HCT116 (cell line): ENCODE results near the gene IQGAP2. TPM values are rescaled to one million over a fixed set of nuclear protein-coding genes. Genes with fewer than 3 reads are reported as not detected.

Experiments
- ATAC-seq: fragments of 200-7000 bp; cut with Tn5 transposase; 2 replicates; pipeline ENCODE4 v1.9.1; 2020; ENCODE audit warnings: mild to moderate bottlenecking, moderate library complexity
- BruUV-seq: library from RNA; stranded (reverse); fragments of 400-500 nt; replicated peaks from 2 replicates; lab custom pipeline; 2021; lab: Mats Ljungman, UMichigan
- CTCF ChIA-PET: fragments of 300-600 bp; sonication (Branson Sonifier 250); formaldehyde crosslinking; loops from one replicate; lab custom pipeline; 2021; ENCODE audit warnings: antibody characterized with exemption; lab: Charles Lee
- POLR2A ChIA-PET: fragments of 300-600, 350-600 bp; sonication (Branson Sonifier 250); formaldehyde crosslinking; loops from one replicate; lab custom pipeline; 2021; ENCODE audit warnings: antibody characterized with exemption; lab: Charles Lee
- RAD21 ChIA-PET, 2 experiments: fragments of 300-600 bp; sonication (Branson Sonifier 250); formaldehyde crosslinking; loops; one replicate each; lab custom pipeline; 2023; ENCODE audit warnings: low total read pairs in 2 of 2; ENCODE audit not compliant: uncharacterized antibody in 2 of 2, unreplicated experiment in 2 of 2, low non-redundant PET in 1 of 2; lab: Charles Lee
- DNase-seq: peaks from one replicate; pipeline ENCODE4 v3.0.0-alpha.2; 2010; ENCODE audit warnings: low read depth, low spot score
- H2AFZ ChIP-seq: fragments of 200-600 bp; shearing (Covaris generic), sonication (generic); 2 replicates; pipeline ENCODE4 v1.6.1; 2017; ENCODE audit warnings: low read depth, mixed run types, mixed read lengths, antibody characterized with exemption, low read length; ENCODE audit not compliant: poor library complexity, severe bottlenecking
- H3K27ac ChIP-seq: 2 replicates; pipeline ENCODE4 v1.5.1; 2012; ENCODE audit warnings: low read depth, low read length
- H3K27me3 ChIP-seq: fragments of 200-600 bp; sonication (generic); 2 replicates; pipeline ENCODE4 v1.6.1; 2016; ENCODE audit warnings: mixed run types, low read length, mixed read lengths; ENCODE audit not compliant: insufficient read depth
- H3K36me3 ChIP-seq, 2 experiments: fragments of 200-500 bp in 1 of 2; fragments of 200-600 bp in 1 of 2; sonication (Bioruptor generic) in 1 of 2; sonication (generic) in 1 of 2; 2 replicates each; pipeline versions ENCODE4 v1.5.1 to v1.6.1; 2014 to 2016; ENCODE audit warnings: low read length in 2 of 2, inconsistent platforms in 1 of 2, mixed read lengths in 1 of 2, mixed run types in 1 of 2; ENCODE audit not compliant: insufficient read depth in 2 of 2, control insufficient read depth in 1 of 2
- H3K4me1 ChIP-seq, 2 experiments: fragments of 200-600 bp in 1 of 2; sonication (generic) in 1 of 2; 2 replicates each; pipeline versions ENCODE4 v1.5.1 to v1.6.1; 2012 to 2017; ENCODE audit warnings: low read length in 2 of 2, inconsistent platforms in 1 of 2, mild to moderate bottlenecking in 1 of 2, mixed read lengths in 1 of 2, mixed run types in 1 of 2, moderate library complexity in 1 of 2; ENCODE audit not compliant: insufficient read depth in 2 of 2, control insufficient read depth in 1 of 2
- H3K4me2 ChIP-seq: fragments of 200-600 bp; sonication (generic); 2 replicates; pipeline ENCODE4 v1.6.1; 2017; ENCODE audit warnings: mixed run types, low read length, mixed read lengths
- H3K4me3 ChIP-seq, 2 experiments: fragments of 200-600 bp in 1 of 2; sonication (generic) in 1 of 2; replicated peaks in 1 of 2; 2 replicates each; pipeline ENCODE4 v1.5.1; 2011 to 2016; ENCODE audit warnings: low read length in 2 of 2, control low read depth in 1 of 2, low read depth in 1 of 2, mild to moderate bottlenecking in 1 of 2, mixed read lengths in 1 of 2, mixed run types in 1 of 2
- H3K79me2 ChIP-seq: fragments of 200-600 bp; sonication (generic); 2 replicates; pipeline ENCODE4 v1.6.1; 2017; ENCODE audit warnings: mild to moderate bottlenecking, mixed run types, low read length, moderate library complexity, mixed read lengths; ENCODE audit not compliant: insufficient read depth
- H3K9ac ChIP-seq: fragments of 200-600 bp; sonication (generic); 2 replicates; pipeline ENCODE4 v1.6.1; 2016; ENCODE audit warnings: low read length, mixed read lengths
- H3K9me2 ChIP-seq: fragments of 200-600 bp; sonication (generic), shearing (Covaris generic); 2 replicates; pipeline ENCODE4 v1.6.1; 2017; ENCODE audit warnings: mixed run types, mild to moderate bottlenecking, moderate library complexity; ENCODE audit not compliant: insufficient read depth
- H3K9me3 ChIP-seq, 2 experiments: fragments of 200-500 bp in 1 of 2; fragments of 200-600 bp in 1 of 2; sonication (Bioruptor generic) in 1 of 2; sonication (generic) in 1 of 2; 2 replicates each; pipeline ENCODE4 v1.6.1; 2014 to 2017; ENCODE audit warnings: low read length in 2 of 2, mixed read lengths in 2 of 2, inconsistent platforms in 1 of 2, low read depth in 1 of 2, mild to moderate bottlenecking in 1 of 2, mixed run types in 1 of 2, moderate library complexity in 1 of 2; ENCODE audit not compliant: control insufficient read depth in 1 of 2, insufficient read depth in 1 of 2
- H4K20me1 ChIP-seq: fragments of 200-600 bp; sonication (generic), shearing (Covaris generic); 2 replicates; pipeline ENCODE4 v1.6.1; 2017; ENCODE audit warnings: mixed run types, mild to moderate bottlenecking, moderate library complexity; ENCODE audit not compliant: insufficient read depth
- CEBPB ChIP-seq: IDR thresholded peaks from 2 replicates; pipeline ENCODE4 v1.6.1; 2012; ENCODE audit warnings: low read depth
- EZH2 ChIP-seq: fragments of 200-600 bp; sonication (generic); IDR thresholded peaks from 2 replicates; pipeline ENCODE4 v1.6.1; 2017; ENCODE audit warnings: antibody characterized with exemption, mixed run types
- FOSL1 ChIP-seq: IDR thresholded peaks from 2 replicates; pipeline ENCODE4 v1.6.1; 2012; ENCODE audit warnings: low read depth
- JUND ChIP-seq: IDR thresholded peaks from 2 replicates; pipeline ENCODE4 v1.6.1; 2012
- RAD21 ChIP-seq: IDR thresholded peaks from 2 replicates; pipeline ENCODE4 v1.6.1; 2012; ENCODE audit warnings: low read depth, mild to moderate bottlenecking
- REST ChIP-seq: IDR thresholded peaks from 2 replicates; pipeline ENCODE4 v1.6.1; 2012; ENCODE audit warnings: low read depth
- TCF7L2 ChIP-seq: IDR thresholded peaks from 2 replicates; pipeline ENCODE4 v1.7.0; 2011; ENCODE audit warnings: borderline replicate concordance, inconsistent platforms; ENCODE audit not compliant: insufficient read depth, insufficient read length; ENCODE audit errors: extremely low read depth
- ZFX ChIP-seq: fragments of 450-650 bp; IDR thresholded peaks from 2 replicates; pipeline ENCODE4 v1.6.1; 2017
- ZNF274 ChIP-seq: fragments of 200-500 bp; sonication (Bioruptor generic); IDR thresholded peaks from 2 replicates; pipeline ENCODE4 v1.6.1; 2014; ENCODE audit warnings: mild to moderate bottlenecking, low read depth, low read length, inconsistent platforms
- intact Hi-C: fragments of 100-400 bp; cut with micrococcal nuclease; formaldehyde crosslinking; loops from 2 replicates; pipeline ENCODE4 v1.10.0; 2022
- total RNA-seq: library from RNA; stranded (reverse); gene quantifications from one replicate; pipeline ENCODE4 v1.2.1, GENCODE V29; 2021; ENCODE audit not compliant: unreplicated experiment
- TF ChIP-seq, protein P1 (sequence below): IDR thresholded peaks from 2 replicates; pipeline ENCODE4 v1.6.1; 2011; ENCODE audit warnings: mild to moderate bottlenecking, low read length, moderate library complexity; ENCODE audit not compliant: insufficient replicate concordance; ENCODE audit errors: extremely low read depth

Gene IQGAP2
- total RNA-seq, 1 experiment from 2014 or later = 2.0 TPM

- no peaks in the 10 kb centered on the region for H3K27me3 ChIP-seq
- H4K20me1 ChIP-seq = no peaks in the 10 kb centered on the region
- DNase-seq = no peak
- ChIA-PET RAD21 (no interaction called here), POLR2A (no interaction called here), CTCF (no interaction called here)
- no peak overlapping the region for H2AFZ ChIP-seq
- BruUV-seq = no TSS peak
- TF ChIP-seq CEBPB (no peak), JUND (no peak), TCF7L2 (no peak), RAD21 (no peak)
- no peak overlapping the region for H3K9ac ChIP-seq
- no peak overlapping the region for H3K4me2 ChIP-seq
- ATAC-seq = no peak
- no peaks in the 10 kb centered on the region for H3K36me3 ChIP-seq
- H3K9me3 ChIP-seq = no peaks in the 10 kb centered on the region
- H3K4me3 ChIP-seq = no peak overlapping the region
- H3K27ac ChIP-seq = no peak overlapping the region
- H3K4me1 ChIP-seq = peaks cover 0 to 6% of the 10 kb centered on the region in 2 experiments; a peak in 3 of 4 replicates
- H3K79me2 ChIP-seq = no peaks in the 10 kb centered on the region
- H3K9me2 ChIP-seq = no peaks in the 10 kb centered on the region
- intact Hi-C loops = no loop called here
Observed at GRCh38 chr5:76528547-76529331, 125.7 kb downstream of the IQGAP2 start.

DNA sequence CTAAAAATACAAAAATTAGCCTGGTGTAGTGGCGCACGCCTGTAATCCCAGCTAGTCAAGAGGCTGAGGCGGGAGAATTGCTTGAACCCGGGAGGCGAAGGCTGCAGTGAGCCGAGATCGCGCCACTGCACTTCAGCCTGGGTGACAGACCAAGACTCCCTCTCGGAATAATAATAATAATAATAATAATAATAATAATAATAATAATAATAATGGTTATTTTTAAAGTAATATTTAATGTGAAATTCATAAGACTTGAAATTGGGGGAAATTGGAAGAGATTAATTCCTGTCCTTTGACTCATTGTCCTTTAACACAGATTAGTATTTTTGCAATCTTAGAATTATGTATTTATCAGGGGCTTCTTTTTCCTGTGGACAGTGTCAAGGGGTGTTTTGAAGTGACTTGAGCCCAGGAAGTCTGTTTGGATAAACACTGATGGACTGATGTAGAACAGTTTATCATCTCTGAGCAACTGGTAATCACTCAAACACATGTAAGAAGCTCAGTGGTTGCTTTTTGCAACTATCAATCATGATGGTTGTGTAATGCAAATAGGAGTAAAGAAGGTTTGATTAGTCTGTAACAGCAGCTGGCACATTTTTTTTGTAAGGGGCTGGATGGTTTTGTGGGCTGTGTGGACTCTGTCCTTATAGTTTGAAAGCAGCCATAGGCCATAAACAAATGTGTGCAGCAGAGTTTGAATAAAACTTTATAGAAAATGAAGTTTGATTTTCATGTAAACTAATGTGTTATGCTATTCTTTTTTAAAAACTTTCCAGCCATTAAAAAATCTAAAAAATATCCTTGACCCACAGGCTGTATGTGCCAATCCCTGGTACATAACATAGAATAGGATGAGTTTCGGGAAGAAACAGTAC lies 126.6 kb downstream of the IQGAP2 start:
- ATAC-seq (no peak), DNase-seq (no peak)
- Histone ChIP-seq H3K79me2 (no peaks in the 10 kb centered on the region), H3K4me1 (peaks cover 0 to 6% of the 10 kb centered on the region in 2 experiments; a peak in 3 of 4 replicates), H3K9ac (no peak overlapping the region), H3K36me3 (no peaks in the 10 kb centered on the region), H4K20me1 (no peaks in the 10 kb centered on the region), H3K27me3 (no peaks in the 10 kb centered on the region), H3K9me2 (no peaks in the 10 kb centered on the region), H3K9me3 (no peaks in the 10 kb centered on the region), H2AFZ (no peak overlapping the region), H3K27ac (no peak overlapping the region), H3K4me2 (no peak overlapping the region), H3K4me3 (no peak overlapping the region)
- intact Hi-C loops = no loop called here
- CTCF ChIA-PET = no interaction called here
- POLR2A ChIA-PET = no interaction called here
- RAD21 ChIA-PET = no interaction called here
- BruUV-seq = no TSS peak
- no peak for TF ChIP-seq ZFX
- no peak for TF ChIP-seq EZH2
- no peak for TF ChIP-seq CEBPB
- TF ChIP-seq, protein P1, sequence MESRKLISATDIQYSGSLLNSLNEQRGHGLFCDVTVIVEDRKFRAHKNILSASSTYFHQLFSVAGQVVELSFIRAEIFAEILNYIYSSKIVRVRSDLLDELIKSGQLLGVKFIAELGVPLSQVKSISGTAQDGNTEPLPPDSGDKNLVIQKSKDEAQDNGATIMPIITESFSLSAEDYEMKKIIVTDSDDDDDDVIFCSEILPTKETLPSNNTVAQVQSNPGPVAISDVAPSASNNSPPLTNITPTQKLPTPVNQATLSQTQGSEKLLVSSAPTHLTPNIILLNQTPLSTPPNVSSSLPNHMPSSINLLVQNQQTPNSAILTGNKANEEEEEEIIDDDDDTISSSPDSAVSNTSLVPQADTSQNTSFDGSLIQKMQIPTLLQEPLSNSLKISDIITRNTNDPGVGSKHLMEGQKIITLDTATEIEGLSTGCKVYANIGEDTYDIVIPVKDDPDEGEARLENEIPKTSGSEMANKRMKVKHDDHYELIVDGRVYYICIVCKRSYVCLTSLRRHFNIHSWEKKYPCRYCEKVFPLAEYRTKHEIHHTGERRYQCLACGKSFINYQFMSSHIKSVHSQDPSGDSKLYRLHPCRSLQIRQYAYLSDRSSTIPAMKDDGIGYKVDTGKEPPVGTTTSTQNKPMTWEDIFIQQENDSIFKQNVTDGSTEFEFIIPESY = no peak
- TF ChIP-seq RAD21 = no peak
- no peak for TF ChIP-seq REST
- TF ChIP-seq FOSL1 = no peak
- TF ChIP-seq TCF7L2 = no peak
- no peak for TF ChIP-seq ZNF274
